NCI-H2107 treated with DMSO at 0.1 percent for 48 hours (cell line): ENCODE data around the gene CEP112.

Source experiments
- DNase-seq: peaks from one replicate; lab custom pipeline; 2025; ENCODE audit not compliant: unreplicated experiment; lab: John Stamatoyannopoulos, UW

Gene CEP112

GRCh38 chr17:65893692-65894279 is 298.1 kb downstream of the CEP112 start:
- DNase-seq = no peak

GRCh38 chr17:65892912-65893377 is 299.0 kb downstream of the CEP112 start:
- no peak for DNase-seq

GRCh38 chr17:65891231-65891735 is 300.6 kb downstream of the CEP112 start:
- DNase-seq = no peak

GRCh38 chr17:65888649-65889048 is 303.3 kb downstream of the CEP112 start:
- DNase-seq = no peak

GRCh38 chr17:65886315-65887245 is 305.4 kb downstream of the CEP112 start:
- DNase-seq = no peak

- no peak for DNase-seq
These were observed 306.2 kb downstream of the CEP112 start for GRCh38 chr17:65885541-65886312.

GRCh38 chr17:65876985-65877384 is 314.9 kb downstream of the CEP112 start:
- DNase-seq = no peak

GRCh38 chr17:65868881-65869280 is 323.1 kb downstream of the CEP112 start:
- DNase-seq = no peak

- no peak for DNase-seq
These were observed 324.9 kb downstream of the CEP112 start for GRCh38 chr17:65867014-65867413.

GRCh38 chr17:65865715-65866425 is 326.1 kb downstream of the CEP112 start:
- no peak for DNase-seq

- no peak for DNase-seq
These were observed 327.5 kb downstream of the CEP112 start for GRCh38 chr17:65864394-65864793.

- DNase-seq = no peak
These were observed 334.2 kb downstream of the CEP112 start for GRCh38 chr17:65857718-65858117.

- DNase-seq = no peak
These were observed 335.1 kb downstream of the CEP112 start for GRCh38 chr17:65856865-65857264.

GRCh38 chr17:65855675-65856074 is 336.3 kb downstream of the CEP112 start:
- DNase-seq = no peak

- DNase-seq = no peak
These were observed 336.7 kb downstream of the CEP112 start for GRCh38 chr17:65855245-65855644.

GRCh38 chr17:65853816-65854215 is 338.1 kb downstream of the CEP112 start:
- DNase-seq = no peak

- DNase-seq = no peak
These were observed 339.0 kb downstream of the CEP112 start for GRCh38 chr17:65852911-65853310.

GRCh38 chr17:65851965-65852736 is 339.8 kb downstream of the CEP112 start:
- DNase-seq = no peak

GRCh38 chr17:65850486-65850885 is 341.4 kb downstream of the CEP112 start:
- no peak for DNase-seq

- DNase-seq = no peak
These were observed 343.2 kb downstream of the CEP112 start for GRCh38 chr17:65848751-65849150.
